Omental fat pad (tissue), 4 donors: Measurements from ENCODE around the gene RIN3. TPM values are rescaled to one million over a fixed set of nuclear protein-coding genes. Genes with fewer than 3 reads are reported as not detected.

Source experiments
- ATAC-seq: fragments of 150-250 bp; one replicate; pipeline ENCODE4 v1.9.1; 2016; ENCODE audit warnings: mild to moderate bottlenecking, moderate library complexity; ENCODE audit not compliant: low FRiP score
- DNase-seq: peaks from one replicate; pipeline ENCODE4 v3.0.0-alpha.2; 2019; ENCODE audit warnings: low spot score
- CTCF ChIP-seq, 3 donors: fragments of 450-650 bp; IDR thresholded peaks; one replicate each; pipeline ENCODE4 v1.5.1; 2016 to 2017; ENCODE audit warnings: antibody characterized with exemption in 3 of 3, mild to moderate bottlenecking in 3 of 3, moderate library complexity in 2 of 3
- total RNA-seq, 4 donors: library from RNA; depleted of rRNA; stranded (reverse); fragments of >200 nt; gene quantifications; one replicate each; pipeline ENCODE4 v1.1.0, GENCODE V29; 2016

Gene RIN3
- total RNA-seq, 4 donors from 2014 or later = 11.6 to 36.3 (median 20.2) TPM

- ATAC-seq = no peak
- no peak for TF ChIP-seq CTCF (IDR thresholded peaks at IDR 0.05)
- DNase-seq = no peak
These were observed 223.6 kb downstream of the RIN3 start for GRCh38 chr14:92737206-92737605.

DNA sequence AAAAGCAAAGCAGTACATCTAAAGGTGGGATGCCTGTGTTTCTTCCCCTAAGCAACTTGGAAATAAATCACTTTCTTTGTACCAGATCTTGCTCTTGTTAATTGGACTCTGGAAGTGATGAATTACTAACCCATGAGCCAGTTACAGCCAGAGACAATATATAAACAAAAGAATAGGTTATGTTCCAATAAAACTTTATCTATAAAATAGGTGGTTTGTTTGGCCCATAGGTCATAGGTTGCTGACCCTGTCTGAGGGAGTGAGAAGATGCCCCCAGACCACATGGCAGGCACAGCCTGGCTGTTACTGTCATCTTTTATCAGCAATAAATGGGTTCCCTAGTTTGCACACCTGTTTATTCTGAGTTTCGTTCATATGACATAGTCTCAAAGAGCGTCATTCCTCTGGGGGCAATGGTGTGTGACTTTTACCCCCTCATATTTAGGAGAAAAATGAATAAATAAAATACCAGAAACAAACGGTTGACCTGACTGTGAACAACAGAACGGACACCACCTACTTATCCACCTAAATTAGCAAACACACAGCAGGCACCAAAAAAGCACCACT is 224.1 kb downstream of the RIN3 start:
- no peak for TF ChIP-seq CTCF (IDR thresholded peaks at IDR 0.05)
- no peak for ATAC-seq
- DNase-seq = no peak

Other genes with a start within 250 kb of the RIN3 start
- 1 to 10 TPM in 2 of 4 donors, under 1 TPM in 2; 0.48 to 2.2 (median 0.79) TPM for gene SLC24A4, start 190.6 kb upstream of the RIN3 start, total RNA-seq
- 100 to 1,000 TPM; 161 to 193 (median 175) TPM for gene LGMN, start 234.8 kb downstream of the RIN3 start, total RNA-seq